ENCODE measurements around the gene RIPOR3. TPM values are rescaled to one million over a fixed set of nuclear protein-coding genes. Genes with fewer than 3 reads are reported as not detected.

Gene RIPOR3
- polyA plus RNA-seq, 1 donor (not counting 4 experiments of a cell fraction or from before 2014, with no cell fraction given) = 0.10 TPM

- Histone ChIP-seq H3K4me1 (ENCODE audit: control insufficient read depth, extremely low read depth, insufficient read depth, low read length) (peaks cover 2% of the 10 kb centered on the region), H3K36me3 (ENCODE audit: control insufficient read depth in 2 of 2, extremely low read depth in 1 of 2, insufficient read depth in 2 of 2, low read length in 2 of 2) (no peaks in the 10 kb centered on the region), H3K4me2 (ENCODE audit: control insufficient read depth, extremely low read depth, insufficient read depth, low read depth, low read length) (no peak overlapping the region), H4K20me1 (ENCODE audit: control insufficient read depth, extremely low read depth, insufficient read depth, low read length) (no peaks in the 10 kb centered on the region), H3K79me2 (ENCODE audit: control insufficient read depth, insufficient read depth, low read length) (no peaks in the 10 kb centered on the region), H3K4me3 (ENCODE audit: control insufficient read depth in 2 of 3, extremely low read depth in 1 of 3, insufficient read depth in 2 of 3, low read depth in 1 of 3, low read length in 3 of 3) (no peak overlapping the region), H3K9me1 (ENCODE audit: control insufficient read depth, extremely low read depth, insufficient read depth, low read length) (no peaks in the 10 kb centered on the region), H2AFZ (ENCODE audit: control insufficient read depth, low read length) (no peak overlapping the region), H3K27me3 (ENCODE audit: control insufficient read depth, extremely low read depth, insufficient read depth, low read length) (no peaks in the 10 kb centered on the region), H3K9me3 (ENCODE audit: control insufficient read depth, low read depth, low read length) (no peaks in the 10 kb centered on the region), H3K27ac (ENCODE audit: control insufficient read depth, insufficient read depth, low read length) (no peak overlapping the region), H3K9ac (ENCODE audit: control insufficient read depth, extremely low read depth, insufficient read depth, low read length) (no peak overlapping the region)
- TF ChIP-seq CTCF (optimal IDR thresholded peaks at IDR 0.05 in 1 of 3, IDR thresholded peaks at IDR 0.05 in 1 of 3, conservative IDR thresholded peaks at IDR 0.05 in 1 of 3; ENCODE audit: extremely low read depth in 1 of 3, insufficient read depth in 2 of 3, low read length in 3 of 3) = no peak
- no peak for TF ChIP-seq EZH2 (IDR thresholded peaks at IDR 0.05; ENCODE audit: low read length)
- DNase-seq (ENCODE audit: low read depth, low spot score) = no peak
- no peak for FAIRE-seq
- dilution Hi-C loops (cut with MboI; ENCODE audit: extremely low pct_ligation_motif_present, low sequenced_read_pairs) = loop anchor here (10.0 kb wide), 1 partner anchor 66 kb away; the partner anchor contains the start of gene PARD6B
These were observed 23.0 kb downstream of the RIPOR3 start for GRCh38 chr20:50668326-50668725.

- H3K4me1 ChIP-seq (ENCODE audit: control insufficient read depth, extremely low read depth, insufficient read depth, low read length) = peaks cover 6% of the 10 kb centered on the region
- dilution Hi-C loops (cut with MboI; ENCODE audit: extremely low pct_ligation_motif_present, low sequenced_read_pairs) = loop anchor here (10.0 kb wide), 1 partner anchor 68 kb away; the partner anchor contains the start of gene PARD6B
These were observed 24.5 kb downstream of the RIPOR3 start for GRCh38 chr20:50666709-50667298.

More at GRCh38 chr20:50666709-50667298, 24.5 kb downstream of the RIPOR3 start:
- Histone ChIP-seq H3K9me1 (ENCODE audit: control insufficient read depth, extremely low read depth, insufficient read depth, low read length) (no peaks in the 10 kb centered on the region), H3K27ac (ENCODE audit: control insufficient read depth, insufficient read depth, low read length) (no peak overlapping the region), H3K4me2 (ENCODE audit: control insufficient read depth, extremely low read depth, insufficient read depth, low read depth, low read length) (no peak overlapping the region), H3K4me3 (ENCODE audit: control insufficient read depth in 2 of 3, extremely low read depth in 1 of 3, insufficient read depth in 2 of 3, low read depth in 1 of 3, low read length in 3 of 3) (no peak overlapping the region), H4K20me1 (ENCODE audit: control insufficient read depth, extremely low read depth, insufficient read depth, low read length) (no peaks in the 10 kb centered on the region), H3K36me3 (ENCODE audit: control insufficient read depth in 2 of 2, extremely low read depth in 1 of 2, insufficient read depth in 2 of 2, low read length in 2 of 2) (no peaks in the 10 kb centered on the region), H3K27me3 (ENCODE audit: control insufficient read depth, extremely low read depth, insufficient read depth, low read length) (no peaks in the 10 kb centered on the region), H3K9ac (ENCODE audit: control insufficient read depth, extremely low read depth, insufficient read depth, low read length) (no peak overlapping the region), H3K79me2 (ENCODE audit: control insufficient read depth, insufficient read depth, low read length) (no peaks in the 10 kb centered on the region), H2AFZ (ENCODE audit: control insufficient read depth, low read length) (no peak overlapping the region), H3K9me3 (ENCODE audit: control insufficient read depth, low read depth, low read length) (no peaks in the 10 kb centered on the region)
- DNase-seq (ENCODE audit: low read depth, low spot score) (no peak), FAIRE-seq (no peak)
- TF ChIP-seq CTCF (optimal IDR thresholded peaks at IDR 0.05 in 1 of 3, IDR thresholded peaks at IDR 0.05 in 1 of 3, conservative IDR thresholded peaks at IDR 0.05 in 1 of 3; ENCODE audit: extremely low read depth in 1 of 3, insufficient read depth in 2 of 3, low read length in 3 of 3) = no peak
